ENCODE results near the gene WFDC6.
"Not testable (repeated sequence)": the region's sequence is repeated elsewhere in the genome, so short reads cannot be mapped to it uniquely, and the experiment has no call there.

The WFDC6 gene

DNA sequence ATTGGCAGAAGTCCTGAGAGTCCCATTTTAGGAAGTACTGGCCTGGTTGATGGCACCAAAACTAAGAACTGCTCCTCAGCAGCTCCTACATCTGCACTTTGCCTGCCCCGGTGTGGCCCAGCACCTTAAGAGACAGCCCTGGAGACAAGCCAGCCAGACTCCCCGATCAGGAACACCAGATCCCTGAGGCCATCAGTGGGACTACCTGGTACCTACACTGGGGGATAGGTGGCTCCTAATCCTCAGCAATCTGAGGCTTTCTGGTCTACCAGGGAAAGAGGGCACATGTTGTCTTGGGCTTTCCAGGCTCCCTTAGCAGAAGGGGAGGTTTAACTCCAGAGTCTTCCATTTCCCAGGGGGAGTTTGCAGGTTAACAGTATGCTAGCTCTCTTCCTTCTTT is at the start of gene WFDC6:
TSS of gene WFDC6 (minus strand) at position 101 of the 400 bp plus-strand sequence. CDS start at position 26, 75 bp downstream.
- DNase-seq (ENCODE audit: low spot score) = no peak
- H3K27ac ChIP-seq = no peak within 1 kb of the TSS
- ChIA-PET POLR2A (ENCODE audit: low non-redundant PET) (no interaction called here), CTCF (interaction anchor here (0.6 to 2.9 kb wide), 5 partner anchors 9 to 820 kb away, joined by 3 to 25 read pairs (median 3); no protein-coding TSS in a partner anchor)
- TF ChIP-seq, protein P1, sequence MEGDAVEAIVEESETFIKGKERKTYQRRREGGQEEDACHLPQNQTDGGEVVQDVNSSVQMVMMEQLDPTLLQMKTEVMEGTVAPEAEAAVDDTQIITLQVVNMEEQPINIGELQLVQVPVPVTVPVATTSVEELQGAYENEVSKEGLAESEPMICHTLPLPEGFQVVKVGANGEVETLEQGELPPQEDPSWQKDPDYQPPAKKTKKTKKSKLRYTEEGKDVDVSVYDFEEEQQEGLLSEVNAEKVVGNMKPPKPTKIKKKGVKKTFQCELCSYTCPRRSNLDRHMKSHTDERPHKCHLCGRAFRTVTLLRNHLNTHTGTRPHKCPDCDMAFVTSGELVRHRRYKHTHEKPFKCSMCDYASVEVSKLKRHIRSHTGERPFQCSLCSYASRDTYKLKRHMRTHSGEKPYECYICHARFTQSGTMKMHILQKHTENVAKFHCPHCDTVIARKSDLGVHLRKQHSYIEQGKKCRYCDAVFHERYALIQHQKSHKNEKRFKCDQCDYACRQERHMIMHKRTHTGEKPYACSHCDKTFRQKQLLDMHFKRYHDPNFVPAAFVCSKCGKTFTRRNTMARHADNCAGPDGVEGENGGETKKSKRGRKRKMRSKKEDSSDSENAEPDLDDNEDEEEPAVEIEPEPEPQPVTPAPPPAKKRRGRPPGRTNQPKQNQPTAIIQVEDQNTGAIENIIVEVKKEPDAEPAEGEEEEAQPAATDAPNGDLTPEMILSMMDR (conservative IDR thresholded peaks at IDR 0.05; ENCODE audit: low read depth) = no peak

DNA sequence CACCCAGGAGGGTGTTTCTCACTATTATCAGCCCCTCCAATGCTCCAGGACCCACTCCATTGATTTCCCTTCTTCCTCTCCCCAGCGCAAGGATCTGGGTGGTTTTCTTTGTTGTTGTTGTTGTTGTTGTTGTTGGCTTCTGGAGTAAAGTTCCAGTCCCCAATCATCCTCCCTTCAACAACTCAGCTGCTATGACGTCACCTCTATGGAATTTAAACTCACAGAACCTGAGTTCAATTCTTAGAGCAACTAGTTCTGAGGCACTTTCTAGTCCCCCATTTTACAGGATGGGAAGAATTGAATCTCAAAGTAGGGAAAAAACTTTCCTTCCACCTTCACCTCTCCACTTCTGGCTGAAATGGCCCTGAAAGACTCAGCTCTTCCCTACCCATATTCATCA is 49.5 kb upstream of the WFDC6 start:
- DNase-seq (ENCODE audit: low spot score) = peak; percentile 26
- ChIA-PET POLR2A (ENCODE audit: low non-redundant PET) (no interaction called here), CTCF (interaction anchor here (0.5 to 1.0 kb wide), 3 partner anchors 41 to 196 kb away, joined by 3 to 6 read pairs (median 6); partner anchors contain the start of gene WFDC10A)
- TF ChIP-seq, protein P1 (conservative IDR thresholded peaks at IDR 0.05; ENCODE audit: low read depth) = no peak
- H3K27ac ChIP-seq = no peak overlapping the region

DNA sequence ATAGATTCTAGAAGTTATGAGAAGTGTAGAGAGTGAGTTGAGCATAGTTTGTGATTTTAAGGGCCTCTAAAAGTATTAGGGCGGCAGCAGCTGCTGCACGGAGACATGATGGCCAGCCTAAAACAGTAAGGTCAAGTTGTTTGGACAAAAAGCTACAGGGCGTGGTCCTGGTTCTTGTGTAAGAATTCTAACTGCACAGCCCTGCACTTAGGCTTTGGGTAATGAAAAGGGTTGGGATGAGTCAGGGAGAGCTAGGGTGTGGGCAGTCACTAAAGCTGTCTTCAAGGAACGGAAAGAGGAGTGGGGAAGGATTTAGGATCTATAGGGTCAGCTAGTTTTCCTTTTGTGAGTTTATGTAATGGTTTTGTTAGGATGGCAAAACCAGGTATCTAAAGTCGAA is 46.7 kb upstream of the WFDC6 start:
- H3K27ac ChIP-seq; POLR2A ChIA-PET (ENCODE audit: low non-redundant PET); DNase-seq (ENCODE audit: low spot score): not testable (repeated sequence)
- CTCF ChIA-PET = interaction anchor here (0.6 to 1.5 kb wide), 3 partner anchors 49 to 283 kb away, joined by 3 to 7 read pairs (median 3); no protein-coding TSS in a partner anchor

DNA sequence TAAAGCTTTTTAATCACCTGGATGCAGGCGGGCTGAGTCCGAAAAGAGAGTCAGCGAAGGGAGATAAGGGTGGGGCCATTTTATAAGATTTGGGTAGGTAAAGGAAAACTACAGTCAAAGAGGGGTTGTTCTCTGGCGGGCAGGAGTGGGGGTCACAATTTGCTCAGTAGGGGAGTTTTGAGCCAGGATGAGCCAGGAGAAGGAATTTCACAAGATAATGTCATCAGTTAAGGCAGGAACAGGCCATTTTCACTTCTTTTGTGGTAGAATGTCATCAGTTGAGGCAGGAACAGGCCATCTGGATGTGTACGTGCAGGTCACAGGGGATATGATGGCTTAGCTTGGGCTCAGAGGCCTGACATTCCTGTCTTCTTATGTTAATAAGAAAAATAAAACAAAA is 45.0 kb upstream of the WFDC6 start:
- POLR2A ChIA-PET (ENCODE audit: low non-redundant PET); DNase-seq (ENCODE audit: low spot score); H3K27ac ChIP-seq: not testable (repeated sequence)
- CTCF ChIA-PET = interaction anchor here (0.6 to 0.7 kb wide), 3 partner anchors 8 to 177 kb away, joined by 3 to 8 read pairs (median 3); no protein-coding TSS in a partner anchor

DNA sequence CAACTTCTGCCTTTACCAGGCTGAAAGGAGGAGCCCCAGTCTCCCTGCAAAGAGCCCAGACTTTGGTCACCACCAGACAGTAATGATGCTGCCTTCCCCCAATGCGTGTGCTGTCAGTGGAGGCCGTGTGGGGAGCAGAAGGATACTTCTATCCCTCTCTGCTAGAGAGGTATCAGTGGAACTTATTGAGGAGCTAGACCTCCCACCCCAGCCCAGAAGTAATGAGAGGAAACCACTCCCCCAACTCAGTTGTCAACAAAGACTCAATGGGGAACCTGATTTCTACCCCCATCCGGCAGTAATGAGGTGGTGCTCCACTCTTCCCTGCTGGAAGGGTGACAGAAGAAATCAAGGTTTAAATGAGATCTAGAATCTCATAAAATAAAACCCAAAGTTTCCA is 44.2 kb upstream of the WFDC6 start:
- ChIA-PET CTCF (interaction anchor here (0.7 to 1.1 kb wide), 5 partner anchors 38 to 187 kb away, joined by 3 read pairs; no protein-coding TSS in a partner anchor), POLR2A (ENCODE audit: low non-redundant PET) (no interaction called here)
- no peak for DNase-seq (ENCODE audit: low spot score)
- no peak overlapping the region for H3K27ac ChIP-seq
- TF ChIP-seq, protein P1 (conservative IDR thresholded peaks at IDR 0.05; ENCODE audit: low read depth) = no peak

DNA sequence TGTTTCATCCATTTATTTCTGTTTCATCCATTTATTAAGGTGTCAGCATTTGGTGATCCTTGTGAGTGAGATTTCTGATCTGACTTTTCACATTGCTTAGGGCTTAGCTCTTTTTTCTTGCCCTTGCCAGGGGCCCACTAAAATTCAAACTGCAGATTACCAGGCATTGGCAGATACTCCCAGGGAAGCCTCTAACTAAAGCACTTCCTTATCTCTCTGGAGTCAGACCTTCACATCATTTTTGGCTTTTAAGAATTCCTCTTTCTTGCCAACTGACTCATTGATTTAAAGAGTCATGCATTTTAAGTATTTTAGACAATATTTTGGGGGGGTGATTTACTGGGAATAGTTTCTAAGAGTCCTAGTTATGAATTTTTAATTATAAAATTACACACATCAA is 42.4 kb upstream of the WFDC6 start:
- POLR2A ChIA-PET (ENCODE audit: low non-redundant PET) = no interaction called here
- TF ChIP-seq, protein P1 (conservative IDR thresholded peaks at IDR 0.05; ENCODE audit: low read depth) = no peak
- DNase-seq (ENCODE audit: low spot score) = no peak
- no peak overlapping the region for H3K27ac ChIP-seq
- CTCF ChIA-PET = interaction anchor here (0.6 kb wide), 1 partner anchor 451 kb away, joined by 3 read pairs; no protein-coding TSS in a partner anchor

DNA sequence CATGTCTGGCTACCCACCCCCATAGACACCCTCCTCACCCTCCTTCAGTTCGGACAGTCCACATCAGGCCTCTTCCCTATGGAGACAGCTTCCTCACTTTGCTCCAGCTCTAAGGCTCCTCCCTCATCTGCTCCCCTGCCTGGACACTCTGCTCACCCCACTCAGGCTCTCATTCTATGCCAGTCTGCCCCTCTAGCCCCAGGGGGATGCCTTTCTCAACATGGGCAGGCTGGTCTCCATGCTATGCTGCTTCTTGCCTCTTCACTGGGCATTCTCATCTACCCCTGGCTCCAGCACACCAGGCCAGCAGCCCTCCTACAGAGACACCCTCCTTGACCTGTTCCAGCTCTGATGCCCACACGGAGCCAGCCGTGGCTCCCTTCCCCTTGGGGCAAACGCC is 39.9 kb upstream of the WFDC6 start, which contains the start of gene WFDC8:
TSS of gene WFDC8 (minus strand) at position 101 of the 400 bp plus-strand sequence. CDS start at position 64, 37 bp downstream.
- CTCF ChIA-PET = no interaction called here

More for the DNA sequence above, 39.9 kb upstream of the WFDC6 start, which contains the start of gene WFDC8:
- TF ChIP-seq, protein P1 (conservative IDR thresholded peaks at IDR 0.05; ENCODE audit: low read depth) = no peak
- POLR2A ChIA-PET (ENCODE audit: low non-redundant PET) = interaction anchor here (0.6 kb wide), 1 partner anchor 221 kb away, joined by 3 read pairs; no protein-coding TSS in a partner anchor
- no peak for DNase-seq (ENCODE audit: low spot score)
- H3K27ac ChIP-seq = no peak within 1 kb of the TSS
